Measurements from ENCODE around the gene MSI1.

MSI1 gene

GRCh38 chr12:120366341-120366705 is 2.6 kb downstream of the MSI1 start:
- TF ChIP-seq YY1 (IDR thresholded peaks at IDR 0.05; ENCODE audit: low read depth) (no peak), FOXM1 (IDR thresholded peaks at IDR 0.05; ENCODE audit: borderline replicate concordance, low read depth) (no peak), CEBPB (IDR thresholded peaks at IDR 0.05) (no peak), USF1 (IDR thresholded peaks at IDR 0.05) (no peak), RAD21 (IDR thresholded peaks at IDR 0.05; ENCODE audit: low read depth) (no peak), EP300 (IDR thresholded peaks at IDR 0.05; ENCODE audit: borderline replicate concordance) (no peak), EGR1 (IDR thresholded peaks at IDR 0.05) (no peak), TAF1 (IDR thresholded peaks at IDR 0.05; ENCODE audit: low read depth) (no peak), NFIC (IDR thresholded peaks at IDR 0.05) (no peak), MAX (IDR thresholded peaks at IDR 0.05) (no peak), TCF12 (IDR thresholded peaks at IDR 0.05; ENCODE audit: low read depth) (no peak), ZBTB7A (IDR thresholded peaks at IDR 0.05; ENCODE audit: low read depth) (no peak), TEAD4 (IDR thresholded peaks at IDR 0.05) (no peak), CREB1 (IDR thresholded peaks at IDR 0.05; ENCODE audit: low read depth) (no peak)
- TF ChIP-seq, protein P1, sequence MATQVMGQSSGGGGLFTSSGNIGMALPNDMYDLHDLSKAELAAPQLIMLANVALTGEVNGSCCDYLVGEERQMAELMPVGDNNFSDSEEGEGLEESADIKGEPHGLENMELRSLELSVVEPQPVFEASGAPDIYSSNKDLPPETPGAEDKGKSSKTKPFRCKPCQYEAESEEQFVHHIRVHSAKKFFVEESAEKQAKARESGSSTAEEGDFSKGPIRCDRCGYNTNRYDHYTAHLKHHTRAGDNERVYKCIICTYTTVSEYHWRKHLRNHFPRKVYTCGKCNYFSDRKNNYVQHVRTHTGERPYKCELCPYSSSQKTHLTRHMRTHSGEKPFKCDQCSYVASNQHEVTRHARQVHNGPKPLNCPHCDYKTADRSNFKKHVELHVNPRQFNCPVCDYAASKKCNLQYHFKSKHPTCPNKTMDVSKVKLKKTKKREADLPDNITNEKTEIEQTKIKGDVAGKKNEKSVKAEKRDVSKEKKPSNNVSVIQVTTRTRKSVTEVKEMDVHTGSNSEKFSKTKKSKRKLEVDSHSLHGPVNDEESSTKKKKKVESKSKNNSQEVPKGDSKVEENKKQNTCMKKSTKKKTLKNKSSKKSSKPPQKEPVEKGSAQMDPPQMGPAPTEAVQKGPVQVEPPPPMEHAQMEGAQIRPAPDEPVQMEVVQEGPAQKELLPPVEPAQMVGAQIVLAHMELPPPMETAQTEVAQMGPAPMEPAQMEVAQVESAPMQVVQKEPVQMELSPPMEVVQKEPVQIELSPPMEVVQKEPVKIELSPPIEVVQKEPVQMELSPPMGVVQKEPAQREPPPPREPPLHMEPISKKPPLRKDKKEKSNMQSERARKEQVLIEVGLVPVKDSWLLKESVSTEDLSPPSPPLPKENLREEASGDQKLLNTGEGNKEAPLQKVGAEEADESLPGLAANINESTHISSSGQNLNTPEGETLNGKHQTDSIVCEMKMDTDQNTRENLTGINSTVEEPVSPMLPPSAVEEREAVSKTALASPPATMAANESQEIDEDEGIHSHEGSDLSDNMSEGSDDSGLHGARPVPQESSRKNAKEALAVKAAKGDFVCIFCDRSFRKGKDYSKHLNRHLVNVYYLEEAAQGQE (IDR thresholded peaks at IDR 0.05; ENCODE audit: low read depth), result no peak

DNA sequence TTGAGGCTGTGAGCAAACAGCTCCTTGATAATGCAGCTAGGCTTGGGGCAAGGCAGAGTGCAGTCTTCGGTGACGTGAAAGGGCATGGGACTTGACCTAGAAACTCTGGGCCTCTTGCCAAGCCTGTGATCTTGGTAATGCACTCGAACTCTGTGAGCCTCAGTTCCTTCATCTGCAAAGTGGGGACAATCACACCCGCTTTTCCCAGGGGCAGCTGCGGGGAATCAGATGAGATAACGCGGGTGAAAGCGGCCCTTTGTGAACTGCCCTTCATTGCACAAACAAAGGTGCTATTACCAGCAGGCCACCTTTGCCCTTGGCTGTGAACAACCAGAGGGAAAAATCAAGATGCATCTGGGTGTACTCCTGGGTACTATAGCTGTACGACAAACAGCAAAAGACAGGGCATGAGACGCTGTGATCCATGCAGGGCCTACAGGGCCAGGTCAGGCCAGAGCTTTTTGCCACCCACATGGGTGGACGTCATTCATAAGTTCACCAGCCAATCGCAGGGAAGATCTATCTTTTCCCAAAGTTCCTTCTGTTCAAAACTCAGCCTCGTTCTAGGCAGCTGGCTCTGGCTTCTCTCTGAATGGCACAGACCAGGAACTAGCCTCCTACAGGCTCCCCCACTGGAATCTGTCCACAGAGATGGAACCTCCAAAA is 3.2 kb downstream of the MSI1 start:
- TF ChIP-seq EGR1 (IDR thresholded peaks at IDR 0.05) (no peak), CREB1 (IDR thresholded peaks at IDR 0.05; ENCODE audit: low read depth) (no peak), YY1 (IDR thresholded peaks at IDR 0.05; ENCODE audit: low read depth) (no peak), CEBPB (IDR thresholded peaks at IDR 0.05) (no peak), EP300 (IDR thresholded peaks at IDR 0.05; ENCODE audit: borderline replicate concordance) (no peak), RAD21 (IDR thresholded peaks at IDR 0.05; ENCODE audit: low read depth) (no peak), MAX (IDR thresholded peaks at IDR 0.05) (no peak), USF1 (IDR thresholded peaks at IDR 0.05) (no peak), ZBTB7A (IDR thresholded peaks at IDR 0.05; ENCODE audit: low read depth) (no peak), FOXM1 (IDR thresholded peaks at IDR 0.05; ENCODE audit: borderline replicate concordance, low read depth) (no peak), TEAD4 (IDR thresholded peaks at IDR 0.05) (no peak), TCF12 (IDR thresholded peaks at IDR 0.05; ENCODE audit: low read depth) (no peak), TAF1 (IDR thresholded peaks at IDR 0.05; ENCODE audit: low read depth) (no peak), NFIC (IDR thresholded peaks at IDR 0.05) (no peak)
- TF ChIP-seq, protein P1 (IDR thresholded peaks at IDR 0.05; ENCODE audit: low read depth), result no peak

GRCh38 chr12:120364487-120364886 is 4.5 kb downstream of the MSI1 start:
- TF ChIP-seq MAX (IDR thresholded peaks at IDR 0.05) (no peak), USF1 (IDR thresholded peaks at IDR 0.05) (no peak), YY1 (IDR thresholded peaks at IDR 0.05; ENCODE audit: low read depth) (no peak), FOXM1 (IDR thresholded peaks at IDR 0.05; ENCODE audit: borderline replicate concordance, low read depth) (no peak), TAF1 (IDR thresholded peaks at IDR 0.05; ENCODE audit: low read depth) (no peak), ZBTB7A (IDR thresholded peaks at IDR 0.05; ENCODE audit: low read depth) (no peak), NFIC (IDR thresholded peaks at IDR 0.05) (no peak)

GRCh38 chr12:120363274-120363855 is 5.6 kb downstream of the MSI1 start:
- TF ChIP-seq, protein P1 (IDR thresholded peaks at IDR 0.05; ENCODE audit: low read depth), result no peak
- TF ChIP-seq TAF1 (IDR thresholded peaks at IDR 0.05; ENCODE audit: low read depth), result no peak
- no peak for TF ChIP-seq TCF12 (IDR thresholded peaks at IDR 0.05; ENCODE audit: low read depth)
- TF ChIP-seq EGR1 (IDR thresholded peaks at IDR 0.05), result no peak
- no peak for TF ChIP-seq CEBPB (IDR thresholded peaks at IDR 0.05)
- TF ChIP-seq YY1 (IDR thresholded peaks at IDR 0.05; ENCODE audit: low read depth), result no peak
- TF ChIP-seq NFIC (IDR thresholded peaks at IDR 0.05), result no peak
- TF ChIP-seq MAX (IDR thresholded peaks at IDR 0.05), result no peak
- no peak for TF ChIP-seq ZBTB7A (IDR thresholded peaks at IDR 0.05; ENCODE audit: low read depth)
- TF ChIP-seq RAD21 (IDR thresholded peaks at IDR 0.05; ENCODE audit: low read depth), result no peak
- TF ChIP-seq CREB1 (IDR thresholded peaks at IDR 0.05; ENCODE audit: low read depth), result no peak
- TF ChIP-seq USF1 (IDR thresholded peaks at IDR 0.05), result no peak
- TF ChIP-seq EP300 (IDR thresholded peaks at IDR 0.05; ENCODE audit: borderline replicate concordance), result no peak
- TF ChIP-seq FOXM1 (IDR thresholded peaks at IDR 0.05; ENCODE audit: borderline replicate concordance, low read depth), result no peak
- TF ChIP-seq TEAD4 (IDR thresholded peaks at IDR 0.05), result no peak

All from Ishikawa (cell line).